DMS153 (cell line): Measurements from ENCODE around the gene IGHMBP2.

Source experiments
- DNase-seq: peaks from one replicate; lab custom pipeline; 2025; lab: John Stamatoyannopoulos, UW

The IGHMBP2 gene

GRCh38 chr11:68928136-68928880, 24.6 kb downstream of the IGHMBP2 start:
- DNase-seq, result no peak

- no peak for DNase-seq
Observed at GRCh38 chr11:68929135-68929534, 25.4 kb downstream of the IGHMBP2 start.

DNA sequence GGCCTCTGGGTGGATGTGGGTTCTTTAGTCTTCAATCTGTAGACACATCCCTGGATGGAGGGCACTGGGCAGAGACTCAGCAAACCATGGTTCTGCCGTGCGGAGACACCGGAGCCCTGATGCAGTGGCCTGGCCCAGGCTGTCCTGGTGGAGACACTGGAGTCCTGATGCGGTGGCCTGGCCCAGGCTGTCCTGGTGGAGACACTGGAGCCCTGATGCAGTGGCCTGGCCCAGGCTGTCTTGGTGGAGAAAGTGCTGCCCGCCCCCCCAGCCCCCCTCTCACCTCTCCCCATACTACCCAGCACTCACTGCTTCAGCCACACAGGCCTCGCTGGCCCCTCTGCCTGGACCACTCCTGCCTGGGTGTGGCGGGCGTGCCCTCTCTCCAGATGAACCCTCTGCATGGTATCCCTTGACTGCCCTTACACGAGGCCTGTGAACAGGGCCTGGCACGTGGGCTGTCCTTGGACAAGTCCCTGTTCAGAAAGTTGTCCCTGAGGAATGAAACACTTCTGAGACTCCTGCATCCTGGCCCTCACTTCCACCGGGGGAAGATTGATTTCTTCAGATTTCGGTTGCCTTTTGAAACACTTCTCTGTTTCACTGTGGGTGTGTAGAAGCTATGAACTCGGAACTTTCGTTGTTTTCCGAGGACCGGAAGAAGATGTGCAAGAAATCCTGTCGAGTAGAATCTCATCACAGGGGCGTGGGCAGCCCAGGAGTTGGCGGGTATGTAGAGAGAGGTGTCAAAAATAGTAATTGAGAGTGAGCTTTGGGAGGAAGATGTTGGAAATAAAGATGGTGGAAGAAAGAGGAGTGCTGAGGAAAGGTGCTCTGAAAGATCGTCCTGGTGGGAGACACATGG, 26.2 kb downstream of the IGHMBP2 start:
- no peak for DNase-seq

DNA sequence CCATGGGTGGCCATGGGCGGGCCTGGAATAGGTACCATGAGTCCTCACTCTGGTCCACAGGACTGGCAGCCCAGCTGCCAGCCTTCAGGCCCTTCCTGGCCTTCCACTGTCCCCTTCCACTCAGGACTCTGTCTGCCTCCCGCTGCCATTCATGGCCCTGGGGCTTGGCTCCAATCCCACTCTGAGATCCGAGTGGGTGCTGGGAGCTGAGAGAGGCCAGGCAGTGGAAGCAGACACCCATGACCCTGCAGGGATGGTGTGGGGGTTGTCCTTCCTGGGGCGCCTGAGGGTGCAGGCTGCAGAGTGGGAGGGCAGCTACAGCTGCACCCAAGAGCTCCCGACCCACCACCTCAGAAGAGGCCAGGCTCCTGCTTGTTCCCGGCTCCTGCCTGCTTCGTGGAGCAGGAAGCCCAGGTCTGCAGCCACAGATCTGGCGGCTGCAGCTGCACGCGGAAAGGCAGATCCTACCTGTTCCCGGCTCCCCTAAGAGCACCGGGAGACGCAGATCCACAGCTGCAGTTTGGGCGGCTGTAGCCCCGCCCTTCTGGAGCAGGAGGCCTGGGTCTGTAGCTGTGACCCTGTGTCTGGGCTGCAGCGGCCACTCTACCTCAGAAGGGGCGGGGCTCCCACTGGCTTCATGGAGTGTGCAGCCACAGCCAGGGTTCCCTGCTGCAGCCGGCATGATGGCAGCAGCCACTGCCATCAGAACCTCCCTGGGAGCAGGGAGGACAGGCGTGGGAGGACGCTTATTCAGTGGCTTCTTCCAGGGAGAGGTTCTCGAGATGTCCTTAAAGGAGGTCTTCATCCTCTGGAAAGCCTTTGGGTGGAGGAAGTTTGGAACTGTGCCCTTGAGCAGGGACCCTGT, 27.5 kb downstream of the IGHMBP2 start:
- no peak for DNase-seq

DNA sequence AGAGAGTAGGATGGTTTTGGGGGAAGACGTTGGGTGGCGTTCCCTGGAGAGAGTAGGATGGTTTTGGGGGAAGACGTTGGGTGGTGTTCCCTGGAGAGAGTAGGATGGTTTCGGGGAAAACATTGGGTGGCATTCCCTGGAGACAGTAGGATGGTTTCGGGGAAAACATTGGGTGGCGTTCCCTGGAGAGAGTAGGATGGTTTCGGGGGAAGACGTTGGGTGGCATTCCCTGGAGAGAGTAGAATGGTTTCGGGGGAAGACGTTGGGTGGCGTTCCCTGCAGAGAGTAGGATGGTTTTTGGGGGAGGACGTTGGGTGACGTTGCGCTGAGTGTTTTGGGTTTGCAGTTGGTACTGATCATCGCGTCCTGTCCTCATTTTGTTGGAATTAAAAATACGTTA, 28.2 kb downstream of the IGHMBP2 start:
- no peak for DNase-seq

DNA sequence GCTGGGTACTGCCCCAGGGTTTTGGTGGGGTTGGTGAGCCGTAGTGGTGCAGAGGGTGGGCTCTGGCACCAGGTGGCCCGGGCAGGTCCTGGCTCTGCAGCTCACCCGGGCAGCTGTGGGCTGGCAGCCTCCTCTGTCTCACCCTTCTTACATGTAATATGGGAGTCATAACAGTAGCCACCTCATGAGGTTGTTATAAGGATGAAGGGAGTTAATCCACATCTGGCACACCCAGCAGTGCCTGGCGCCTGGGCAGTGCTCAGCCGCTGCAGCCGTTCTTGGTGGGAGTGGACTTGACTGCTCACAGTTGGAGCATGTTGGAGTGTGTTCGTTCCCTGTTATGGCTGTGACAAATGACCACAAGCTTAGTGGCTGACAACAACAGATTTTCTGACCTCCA, 28.7 kb downstream of the IGHMBP2 start:
- no peak for DNase-seq

- no peak for DNase-seq
Observed at GRCh38 chr11:68932933-68933577, 29.4 kb downstream of the IGHMBP2 start.

- DNase-seq, result no peak
Observed at GRCh38 chr11:68933605-68934320, 30.1 kb downstream of the IGHMBP2 start.

DNA sequence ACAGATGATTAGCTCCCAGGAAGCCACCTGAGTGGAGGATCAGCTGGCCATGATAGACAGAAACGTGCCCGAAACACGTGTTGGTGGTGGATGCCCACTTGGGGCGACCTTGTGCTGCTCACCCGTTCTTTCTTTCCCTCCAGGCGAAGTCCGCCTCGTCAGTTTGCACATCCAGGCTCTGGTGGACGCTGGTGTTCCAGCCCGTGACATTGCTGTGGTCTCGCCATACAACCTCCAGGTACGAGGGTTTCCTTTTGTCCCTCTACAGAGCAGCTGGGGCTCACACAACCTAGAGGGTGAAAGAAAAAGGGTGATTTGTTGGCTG, 30.6 kb downstream of the IGHMBP2 start:
- no peak for DNase-seq

- no peak for DNase-seq
Observed at GRCh38 chr11:68934666-68935065, 31.0 kb downstream of the IGHMBP2 start.

DNA sequence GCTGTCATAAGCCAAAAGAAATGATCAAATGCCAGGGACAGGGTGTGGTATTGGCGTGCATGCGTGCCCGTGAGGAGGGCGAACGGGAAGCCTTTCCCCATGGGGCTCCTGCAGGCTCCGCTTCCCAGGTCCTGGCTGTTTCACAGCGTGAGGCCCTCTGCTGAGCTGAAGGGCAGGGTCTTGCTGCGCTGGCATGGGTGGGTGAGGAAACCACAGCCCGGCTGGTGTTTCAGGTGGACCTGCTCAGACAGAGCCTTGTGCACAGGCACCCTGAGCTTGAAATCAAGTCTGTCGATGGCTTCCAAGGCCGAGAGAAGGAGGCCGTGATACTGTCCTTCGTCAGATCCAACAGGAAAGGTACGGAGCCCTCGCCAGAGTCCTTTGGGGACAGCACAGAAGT, 31.4 kb downstream of the IGHMBP2 start:
- DNase-seq, result no peak

GRCh38 chr11:68935516-68936357, 32.0 kb downstream of the IGHMBP2 start:
- no peak for DNase-seq

DNA sequence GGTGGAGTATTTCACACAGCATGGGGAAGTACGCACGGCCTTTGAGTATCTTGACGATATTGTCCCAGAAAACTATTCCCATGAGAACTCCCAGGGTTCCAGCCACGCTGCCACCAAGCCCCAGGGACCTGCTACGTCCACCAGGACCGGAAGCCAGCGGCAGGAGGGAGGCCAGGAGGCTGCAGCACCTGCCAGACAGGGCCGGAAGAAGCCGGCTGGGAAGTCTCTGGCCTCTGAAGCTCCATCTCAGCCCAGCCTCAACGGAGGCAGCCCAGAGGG, 32.6 kb downstream of the IGHMBP2 start:
- no peak for DNase-seq

DNA sequence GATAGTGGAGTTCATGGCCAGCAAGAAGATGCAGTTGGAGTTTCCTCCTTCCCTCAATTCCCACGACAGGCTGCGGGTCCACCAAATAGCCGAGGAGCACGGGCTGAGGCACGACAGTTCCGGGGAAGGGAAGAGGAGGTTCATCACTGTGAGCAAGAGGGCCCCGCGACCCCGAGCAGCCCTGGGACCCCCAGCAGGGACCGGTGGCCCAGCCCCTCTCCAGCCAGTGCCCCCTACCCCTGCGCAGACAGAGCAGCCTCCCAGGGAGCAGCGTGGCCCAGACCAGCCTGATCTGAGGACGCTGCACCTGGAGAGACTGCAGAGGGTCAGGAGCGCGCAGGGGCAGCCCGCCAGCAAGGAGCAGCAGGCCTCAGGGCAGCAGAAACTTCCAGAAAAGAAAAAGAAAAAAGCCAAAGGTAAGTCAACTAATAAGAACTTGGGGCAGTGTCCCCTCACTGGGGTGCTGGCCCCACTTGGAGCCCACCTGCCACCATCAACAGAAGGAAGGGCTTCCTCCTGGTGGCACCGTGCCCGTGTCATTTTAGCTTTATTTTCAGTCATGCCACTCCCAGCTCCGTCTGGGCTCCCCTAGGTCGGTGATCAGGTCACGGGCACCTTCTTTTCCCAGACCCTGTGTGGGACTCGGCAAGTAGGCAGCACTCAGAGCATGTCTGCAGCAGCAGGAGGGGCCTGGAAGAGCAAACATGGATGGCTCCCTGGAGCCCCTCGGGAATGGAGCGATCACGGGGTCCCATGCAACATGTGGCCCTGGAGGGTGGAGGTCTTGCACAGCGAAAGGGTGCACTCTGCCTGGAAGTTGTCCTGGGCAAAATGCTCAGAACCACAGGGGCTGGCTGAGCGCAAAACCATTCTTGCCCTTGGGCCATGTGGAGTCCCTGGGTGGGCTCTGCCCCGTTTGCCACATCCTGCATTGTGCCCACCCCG, 33.3 kb downstream of the IGHMBP2 start:
- no peak for DNase-seq

DNA sequence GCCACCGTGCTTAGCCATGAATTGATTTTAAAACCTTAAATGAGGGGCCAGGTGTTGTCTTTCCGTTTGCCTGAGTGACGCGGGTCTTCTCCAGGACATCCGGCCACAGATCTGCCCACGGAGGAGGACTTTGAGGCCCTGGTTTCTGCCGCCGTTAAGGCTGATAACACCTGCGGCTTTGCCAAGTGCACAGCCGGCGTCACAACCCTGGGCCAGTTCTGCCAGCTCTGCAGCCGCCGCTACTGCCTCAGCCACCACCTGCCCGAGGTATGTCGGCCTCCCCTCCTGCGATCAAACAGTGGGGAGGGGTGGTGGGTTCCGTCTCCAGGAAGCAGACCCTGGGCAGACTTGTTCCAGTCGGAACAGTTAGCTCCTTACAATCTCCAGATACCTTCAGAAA, 34.4 kb downstream of the IGHMBP2 start:
- no peak for DNase-seq

DNA sequence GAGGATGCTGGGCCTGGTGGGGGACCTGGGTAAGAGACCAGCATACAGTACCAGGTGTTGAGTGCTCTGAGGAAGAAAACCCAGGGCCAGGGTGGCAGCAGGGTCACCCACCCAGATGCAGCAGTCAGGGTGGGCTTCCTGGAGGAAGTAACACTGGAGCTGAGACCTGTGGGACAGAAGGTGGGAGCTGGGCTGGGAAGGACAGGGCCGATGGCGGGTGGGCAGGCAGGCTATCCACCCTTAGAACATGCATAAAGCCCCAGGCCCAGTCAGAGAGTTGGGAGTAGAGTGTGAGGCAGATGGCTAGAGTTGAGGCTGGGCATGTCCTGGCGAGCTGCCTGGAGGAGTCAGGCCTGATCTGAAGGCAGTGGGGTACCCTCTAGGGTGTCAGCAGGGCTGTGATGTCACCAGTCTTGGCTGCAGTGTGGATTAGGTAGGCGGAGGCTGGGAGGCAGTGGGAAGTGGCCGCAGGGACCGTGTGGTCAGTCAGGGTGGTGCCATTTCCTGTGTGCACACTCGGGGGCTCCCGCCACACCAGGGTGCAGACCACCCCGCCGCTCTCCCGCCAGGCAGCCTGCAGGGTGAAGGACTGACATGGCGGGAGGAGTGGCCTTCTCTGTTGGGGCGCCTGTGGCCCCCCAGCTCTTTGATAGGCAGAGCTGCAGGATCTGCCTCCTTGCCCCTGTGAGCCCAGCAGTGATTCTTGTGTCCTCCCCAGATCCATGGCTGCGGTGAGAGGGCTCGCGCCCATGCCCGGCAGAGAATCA, 35.3 kb downstream of the IGHMBP2 start:
- no peak for DNase-seq

- no peak for DNase-seq
Observed at GRCh38 chr11:68939583-68940555, 36.2 kb downstream of the IGHMBP2 start.
